DND-41 (cell line): ENCODE measurements around the gene ARHGAP35.

Source experiments
- ATAC-seq: fragments of 200-7000 bp; cut with Tn5 transposase; 3 replicates; pipeline ENCODE4 v1.9.1; 2021; ENCODE audit warnings: low read depth; ENCODE audit not compliant: insufficient read depth
- DNase-seq: peaks from one replicate; pipeline ENCODE4 v3.0.0-alpha.2; 2020
- H2AFZ ChIP-seq: 2 replicates; pipeline ENCODE4 v1.6.0; 2012; ENCODE audit warnings: low read depth, low read length
- H3K27ac ChIP-seq: 2 replicates; pipeline ENCODE4 v1.5.1; 2012; ENCODE audit warnings: low read length, inconsistent platforms
- H3K27me3 ChIP-seq: fragments of 200-600 bp; sonication (generic); 2 replicates; pipeline ENCODE4 v1.6.0; 2012; ENCODE audit warnings: low read length, mild to moderate bottlenecking, inconsistent platforms; ENCODE audit not compliant: insufficient read depth, poor library complexity
- H3K36me3 ChIP-seq: 2 replicates; pipeline ENCODE4 v1.5.1; 2012; ENCODE audit warnings: low read length, inconsistent platforms; ENCODE audit not compliant: insufficient read depth
- H3K4me1 ChIP-seq: 2 replicates; pipeline ENCODE4 v1.5.1; 2012; ENCODE audit warnings: mild to moderate bottlenecking, low read length; ENCODE audit not compliant: insufficient read depth
- H3K4me2 ChIP-seq: 2 replicates; pipeline ENCODE4 v1.6.0; 2012; ENCODE audit warnings: mild to moderate bottlenecking, moderate library complexity, low read length, inconsistent platforms; ENCODE audit not compliant: insufficient read depth
- H3K4me3 ChIP-seq, 2 experiments: fragments of 200-600 bp in 1 of 2; shearing (Covaris generic) in 1 of 2; 2 replicates each; pipeline ENCODE4 v1.5.1; 2012 to 2016; ENCODE audit warnings: inconsistent platforms in 2 of 2, low read length in 2 of 2, mild to moderate bottlenecking in 2 of 2, low read depth in 1 of 2, moderate library complexity in 1 of 2
- H3K79me2 ChIP-seq: 2 replicates; pipeline ENCODE4 v1.6.0; 2012; ENCODE audit warnings: low read length, inconsistent platforms; ENCODE audit not compliant: insufficient read depth
- H3K9ac ChIP-seq: 2 replicates; pipeline ENCODE4 v1.6.0; 2012; ENCODE audit warnings: low read depth, mild to moderate bottlenecking, inconsistent platforms, low read length, moderate library complexity
- H3K9me3 ChIP-seq: 2 replicates; pipeline ENCODE4 v1.5.1; 2012; ENCODE audit warnings: low read length, moderate library complexity, mild to moderate bottlenecking, inconsistent platforms; ENCODE audit not compliant: insufficient read depth, severe bottlenecking
- H4K20me1 ChIP-seq: 2 replicates; pipeline ENCODE4 v1.6.0; 2012; ENCODE audit warnings: low read length; ENCODE audit not compliant: insufficient read depth
- CTCF ChIP-seq: IDR thresholded peaks from 2 replicates; pipeline ENCODE4 v1.5.1; 2012; ENCODE audit warnings: borderline replicate concordance, low read length, moderate library complexity, mild to moderate bottlenecking; ENCODE audit not compliant: poor library complexity, severe bottlenecking; ENCODE audit errors: extremely low read depth
- EZH2 ChIP-seq: IDR thresholded peaks from 3 replicates; pipeline ENCODE4 v1.6.1; 2012; ENCODE audit warnings: borderline replicate concordance, low read depth, mild to moderate bottlenecking, moderate library complexity, low read length, inconsistent platforms; ENCODE audit not compliant: severe bottlenecking

The ARHGAP35 gene

GRCh38 chr19:46861691-46862502 is 1.1 kb downstream of the ARHGAP35 start:
- H3K27me3 ChIP-seq = no peaks in the 10 kb centered on the region
- peak overlapping the region; percentile 71 for H3K27ac ChIP-seq
- ATAC-seq = no peak
- H2AFZ ChIP-seq = peak overlapping the region; percentile 38; the same call in 1 of the 2 replicates
- no peak for TF ChIP-seq EZH2
- no peak for TF ChIP-seq CTCF
- peak; percentile 25 for DNase-seq
- H3K4me2 ChIP-seq = peak overlapping the region; percentile 70
- H3K36me3 ChIP-seq = peaks cover 10% of the 10 kb centered on the region
- peaks cover 51% of the 10 kb centered on the region for H4K20me1 ChIP-seq
- peak overlapping the region; percentile 100 for H3K9ac ChIP-seq
- no peaks in the 10 kb centered on the region for H3K9me3 ChIP-seq
- peaks cover 59% of the 10 kb centered on the region for H3K4me1 ChIP-seq
- H3K79me2 ChIP-seq = peaks cover 78% of the 10 kb centered on the region
- H3K4me3 ChIP-seq = peak overlapping the region; percentile 67 to 75; a peak in 3 of 4 replicates

- Histone ChIP-seq H3K27ac (peak overlapping the region; percentile 71), H3K4me1 (peaks cover 62% of the 10 kb centered on the region), H3K4me2 (peak overlapping the region; percentile 70), H2AFZ (no peak overlapping the region), H3K36me3 (peaks cover 13% of the 10 kb centered on the region), H3K9ac (peak overlapping the region; percentile 100), H3K4me3 (peak overlapping the region; percentile 67 to 75; a peak in 3 of 4 replicates), H3K9me3 (no peaks in the 10 kb centered on the region), H4K20me1 (peaks cover 56% of the 10 kb centered on the region), H3K27me3 (no peaks in the 10 kb centered on the region), H3K79me2 (peaks cover 82% of the 10 kb centered on the region)
- TF ChIP-seq EZH2 (no peak), CTCF (no peak)
- no peak for ATAC-seq
- no peak for DNase-seq
Measured at GRCh38 chr19:46862503-46862834, 1.7 kb downstream of the ARHGAP35 start.

- H3K4me1 ChIP-seq = peaks cover 62% of the 10 kb centered on the region
- no peak for DNase-seq
- H3K4me2 ChIP-seq = peak overlapping the region; percentile 70
- peak overlapping the region; percentile 71 for H3K27ac ChIP-seq
- peak overlapping the region; percentile 100 for H3K9ac ChIP-seq
- H4K20me1 ChIP-seq = peaks cover 62% of the 10 kb centered on the region
- H3K9me3 ChIP-seq = no peaks in the 10 kb centered on the region
- TF ChIP-seq CTCF (no peak), EZH2 (no peak)
- H3K27me3 ChIP-seq = no peaks in the 10 kb centered on the region
- peaks cover 83% of the 10 kb centered on the region for H3K79me2 ChIP-seq
- no peak for ATAC-seq
- H3K36me3 ChIP-seq = peaks cover 14% of the 10 kb centered on the region
- peak overlapping the region in 1 of 2 experiments; percentile 75; a peak in 3 of 4 replicates for H3K4me3 ChIP-seq
- H2AFZ ChIP-seq = no peak overlapping the region
Measured at GRCh38 chr19:46862974-46863632, 2.3 kb downstream of the ARHGAP35 start.
